Mammary epithelial cell (primary cell): ENCODE data around the gene SPAG4.

Experiments
- CTCF ChIP-seq, 2 donors: IDR thresholded peaks in 1 of 2; conservative IDR thresholded peaks in 1 of 2; 2 replicates each; pipeline ENCODE4 v1.5.1; 2011 to 2012; ENCODE audit warnings: inconsistent platforms in 2 of 2, low read length in 2 of 2, mild to moderate bottlenecking in 2 of 2, control low read depth in 1 of 2, low read depth in 1 of 2; ENCODE audit not compliant: insufficient read depth in 1 of 2; ENCODE audit errors: extremely low read depth in 1 of 2
- EZH2 ChIP-seq: IDR thresholded peaks from 2 replicates; pipeline ENCODE4 v1.6.1; 2012; ENCODE audit warnings: low read length, inconsistent platforms, borderline replicate concordance

GRCh38 chr20:35648836-35649235, 33.2 kb downstream of the SPAG4 start:
- TF ChIP-seq CTCF (conservative IDR thresholded peaks at IDR 0.05 in 1 of 2, IDR thresholded peaks at IDR 0.05 in 1 of 2; ENCODE audit: extremely low read depth in 1 of 2, insufficient read depth in 1 of 2, low read depth in 1 of 2, low read length in 2 of 2), result no peak
- no peak for TF ChIP-seq EZH2
